HG03354 (cell line): ENCODE data around the gene BMP8B.

Experiments
- ATAC-seq: cut with Tn5 transposase; IDR thresholded peaks from one replicate; pipeline ENCODE4 v1.9.1; 2021; ENCODE audit warnings: mild to moderate bottlenecking; ENCODE audit not compliant: unreplicated experiment, poor library complexity, severe bottlenecking

Gene BMP8B

DNA sequence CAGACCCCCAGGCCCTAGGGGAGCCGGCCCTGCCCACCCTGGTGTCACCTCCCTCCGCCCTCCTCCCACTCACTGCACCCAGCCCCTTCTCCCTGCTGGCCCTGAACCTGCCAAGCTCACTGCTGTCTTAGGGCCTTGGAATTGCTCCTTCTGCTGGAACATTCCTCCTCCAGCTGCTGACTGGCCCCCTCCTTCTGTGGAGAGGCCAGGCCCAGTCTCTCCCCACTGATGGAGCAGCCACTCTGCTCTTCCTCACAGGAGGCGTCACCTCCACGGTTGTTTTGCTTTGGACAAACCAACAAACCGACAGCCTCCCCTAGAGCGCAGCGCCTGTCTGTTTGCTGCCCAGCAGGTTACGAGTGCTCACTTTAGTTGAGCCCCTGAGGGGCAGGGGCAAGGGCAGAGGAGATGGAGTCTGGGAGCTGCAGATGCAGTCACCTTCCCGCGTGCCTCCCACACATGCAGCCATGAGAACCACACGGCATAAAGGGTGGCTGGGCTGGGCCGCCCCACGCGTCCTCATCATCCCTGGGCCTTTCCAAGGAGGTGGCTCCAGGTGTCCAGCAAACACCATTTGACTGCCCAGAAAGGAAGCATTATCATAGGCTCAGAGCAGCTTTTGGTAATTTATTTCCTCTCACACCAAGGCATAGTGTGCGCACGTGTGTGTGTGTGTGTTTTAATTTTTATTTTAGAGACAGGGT is 27.0 kb downstream of the BMP8B start:
- no peak for ATAC-seq

- ATAC-seq, result no peak
Observed at GRCh38 chr1:39761016-39761415, 27.6 kb downstream of the BMP8B start.

DNA sequence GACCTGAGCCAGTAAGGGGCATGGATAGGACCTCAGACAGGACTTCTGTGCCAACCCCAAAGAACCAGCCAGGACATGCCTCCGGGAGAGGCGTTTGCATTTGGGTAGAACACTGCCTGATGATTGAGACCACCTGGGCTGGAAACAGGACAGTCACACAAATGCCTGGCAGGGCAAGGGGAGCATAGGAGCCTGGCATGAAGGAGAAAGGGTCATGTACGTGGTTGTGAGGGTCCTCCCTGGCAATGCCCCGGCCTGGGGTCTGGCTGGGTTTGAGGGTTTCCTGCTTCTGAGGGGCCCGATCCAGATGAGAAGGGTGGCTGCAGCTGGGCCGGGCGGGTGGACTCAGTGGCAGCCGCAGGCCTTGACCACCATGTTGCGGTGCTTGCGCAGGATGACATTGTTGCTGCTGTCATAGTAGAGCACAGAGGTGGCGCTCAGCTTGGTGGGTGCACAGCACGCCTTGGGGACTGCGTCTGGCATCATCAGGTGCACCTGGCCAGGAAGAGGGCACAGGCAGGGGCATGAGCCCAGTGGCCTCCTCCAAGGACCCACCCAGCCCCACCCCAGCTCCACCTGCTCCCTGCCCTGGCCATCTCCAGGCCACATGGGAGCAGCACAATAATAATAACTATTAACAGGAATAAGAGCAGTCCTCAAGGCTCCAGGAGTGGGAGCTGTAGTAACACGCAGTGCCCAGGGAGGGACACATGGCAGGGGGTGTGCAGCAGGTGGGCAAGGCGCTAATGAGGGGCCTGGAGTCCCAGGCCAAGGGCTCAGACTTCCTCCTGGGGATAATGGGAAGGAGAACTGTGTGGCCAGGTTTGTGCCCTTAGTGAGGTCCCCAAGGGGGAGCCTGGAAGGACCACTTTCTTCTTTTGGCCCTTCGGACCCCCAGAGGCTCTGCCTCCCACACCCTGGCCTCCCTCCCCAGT is 28.3 kb downstream of the BMP8B start:
- ATAC-seq, result no peak

GRCh38 chr1:39759436-39759726 is 29.3 kb downstream of the BMP8B start:
- ATAC-seq, result no peak

- no peak for ATAC-seq
Observed at GRCh38 chr1:39758556-39759435, 29.9 kb downstream of the BMP8B start.

DNA sequence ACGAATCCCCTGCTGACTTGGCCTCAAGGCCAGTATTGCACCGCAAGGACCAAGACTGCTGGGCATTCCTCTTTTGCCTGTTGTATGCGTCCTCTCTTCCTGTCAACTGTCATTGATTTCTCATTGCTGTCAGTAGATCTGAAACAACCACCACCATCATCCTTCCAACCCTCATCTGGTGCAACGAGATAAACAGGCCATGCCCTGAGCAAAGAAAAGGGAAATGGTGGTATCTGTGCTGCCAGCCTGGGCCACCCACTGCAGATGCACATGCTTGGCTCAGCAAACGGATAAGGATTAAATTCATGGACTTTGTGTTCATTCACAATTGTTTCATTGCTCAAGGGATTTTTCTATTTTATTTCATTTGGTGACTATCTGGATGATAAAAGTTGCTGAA is 31.2 kb downstream of the BMP8B start:
- no peak for ATAC-seq

- ATAC-seq, result no peak
Observed at GRCh38 chr1:39755965-39756659, 32.6 kb downstream of the BMP8B start.

GRCh38 chr1:39754906-39755504 is 33.7 kb downstream of the BMP8B start:
- ATAC-seq, result no peak

- no peak for ATAC-seq
Observed at GRCh38 chr1:39754026-39754570, 34.6 kb downstream of the BMP8B start.

- no peak for ATAC-seq
Observed at GRCh38 chr1:39753132-39754025, 35.3 kb downstream of the BMP8B start.

GRCh38 chr1:39752703-39753102 is 36.0 kb downstream of the BMP8B start:
- ATAC-seq, result no peak

GRCh38 chr1:39751595-39751994 is 37.1 kb downstream of the BMP8B start:
- ATAC-seq, result no peak

DNA sequence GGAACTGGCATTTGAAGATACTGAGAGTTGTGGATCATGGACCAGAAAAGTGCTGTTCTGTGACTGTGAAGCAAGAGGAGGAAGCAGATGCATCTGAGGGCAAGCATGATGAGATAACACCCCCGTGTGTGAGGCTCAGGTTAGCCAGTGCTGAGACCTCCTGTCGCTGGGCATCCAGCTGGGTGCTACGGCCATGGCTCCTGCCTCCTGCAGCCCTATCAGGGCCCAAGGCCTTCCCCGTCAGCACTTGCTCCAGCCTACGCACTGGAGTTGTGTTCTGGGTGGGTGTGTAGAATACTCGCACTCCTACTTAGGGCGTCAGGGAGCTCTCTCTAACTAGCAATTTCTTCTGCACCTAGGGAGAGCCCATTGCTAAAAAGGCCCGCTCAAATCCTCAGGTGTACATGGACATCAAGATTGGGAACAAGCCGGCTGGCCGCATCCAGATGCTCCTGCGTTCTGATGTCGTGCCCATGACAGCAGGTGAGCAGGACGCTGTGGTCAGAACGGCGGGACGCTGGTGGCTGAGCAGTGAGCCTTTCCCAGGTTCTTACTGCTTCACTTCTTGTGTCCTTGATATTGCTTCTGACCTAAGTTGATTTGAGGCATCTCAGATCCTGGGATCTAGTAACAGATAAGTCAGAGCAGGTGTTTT is 43.5 kb downstream of the BMP8B start:
- ATAC-seq, result no peak

GRCh38 chr1:39738622-39739366 is 49.9 kb downstream of the BMP8B start, which contains the start of gene PPIE:
TSS of gene PPIE (plus strand) at chr1:39738882. CDS start at chr1:39738901, 19 bp downstream.
- ATAC-seq, result peak; percentile 90

GRCh38 chr1:39737546-39738169 is 51.0 kb downstream of the BMP8B start:
- no peak for ATAC-seq

- ATAC-seq, result no peak
Observed at GRCh38 chr1:39735731-39736130, 52.9 kb downstream of the BMP8B start.
